Measurements from ENCODE around the gene PCBP3. TPM values are rescaled to one million over a fixed set of nuclear protein-coding genes. Genes with fewer than 3 reads are reported as not detected.

Gene PCBP3
- total and polyA plus RNA-seq, 2 of the 13 experiments (the other 11 are each of a cell fraction or from before 2014, with no cell fraction given): not detected

DNA sequence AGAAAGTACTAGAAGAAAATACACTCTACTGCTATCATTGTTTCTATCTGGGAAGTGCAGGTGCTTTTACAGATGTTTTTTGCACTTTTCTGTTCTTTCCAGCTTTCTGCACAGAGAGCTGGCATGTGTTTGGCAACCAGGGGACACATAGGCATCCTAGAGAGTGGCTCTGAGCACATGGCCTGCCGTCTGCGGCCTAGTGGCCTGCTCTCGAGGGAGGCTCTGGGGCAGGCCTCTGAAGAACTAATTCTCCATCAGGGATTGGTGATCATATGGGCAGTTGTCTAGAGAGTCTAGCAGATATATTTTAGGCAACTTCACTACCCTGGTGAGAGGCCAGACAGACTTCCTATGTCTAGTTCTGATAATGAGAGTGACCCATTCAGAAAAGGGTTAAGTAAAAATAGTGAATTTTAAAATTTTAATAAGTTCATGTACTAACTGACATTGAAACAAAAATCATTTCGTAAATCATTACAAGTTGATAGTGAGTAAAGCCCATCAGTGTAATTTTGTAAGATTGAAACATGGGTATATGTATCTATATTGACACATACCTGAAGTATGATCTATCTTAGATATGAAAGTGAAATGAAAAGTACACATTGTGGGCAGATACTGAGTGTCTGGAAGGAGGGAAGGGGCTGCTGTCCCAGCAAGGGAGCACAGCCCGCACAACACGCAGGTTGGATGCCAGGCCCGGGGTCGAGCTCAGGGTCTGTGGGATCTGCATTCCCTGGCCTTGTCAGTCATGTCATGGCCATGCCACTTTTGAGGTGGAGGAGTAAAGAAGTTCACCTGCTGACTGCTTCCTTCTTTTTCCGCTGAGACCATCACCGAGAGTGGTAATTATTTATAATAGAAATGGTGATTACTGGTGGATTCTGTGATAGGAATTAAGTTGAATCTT, 79.8 kb downstream of the PCBP3 start:
- no TSS peak for BruUV-seq (replicated peaks)
- Histone ChIP-seq H2AFZ (ENCODE audit: low read length) (no peak overlapping the region), H3K9ac (ENCODE audit: insufficient read depth, low read depth, low read length) (no peak overlapping the region), H3K36me3 (replicated peaks in 1 of 2; ENCODE audit: control insufficient read depth in 1 of 2, insufficient read depth in 2 of 2, low read length in 2 of 2) (no peaks in the 10 kb centered on the region), H3K9me3 (ENCODE audit: low read length) (no peaks in the 10 kb centered on the region), H3K4me1 (ENCODE audit: insufficient read depth, low read length) (no peaks in the 10 kb centered on the region), H4K20me1 (ENCODE audit: insufficient read depth, low read length) (no peaks in the 10 kb centered on the region), H3K27ac (ENCODE audit: extremely low read length, insufficient read depth, low read length) (no peak overlapping the region), H3K79me2 (ENCODE audit: insufficient read depth, low read length) (no peaks in the 10 kb centered on the region), H3K4me2 (ENCODE audit: low read depth, low read length) (no peak overlapping the region), H3K27me3 (ENCODE audit: control insufficient read depth in 1 of 2, insufficient read depth in 2 of 2, low read length in 2 of 2) (peaks cover 0 to 34% of the 10 kb centered on the region in 2 experiments; a peak in 2 of 5 replicates), H3K4me3 (replicated peaks in 1 of 3; ENCODE audit: insufficient read depth in 1 of 3, low read depth in 2 of 3, low read length in 3 of 3) (no peak overlapping the region)
- WGBS (ENCODE audit: low lambda C conversion rate): 10% methylated on average over 10 of the region's 10 CpGs
- in situ Hi-C loops (cut with HindIII; ENCODE audit: extremely low pct_ligation_motif_present, low pct_unique_long_range_greater_than_20kb): no loop called here
- TF ChIP-seq ZIK1 (CRISPR knock-in tag; IDR thresholded peaks at IDR 0.05; ENCODE audit: borderline replicate concordance, low read depth): no peak
- no peak for TF ChIP-seq ZNF143 (CRISPR knock-in tag; IDR thresholded peaks at IDR 0.05)
- TF ChIP-seq, protein P1, sequence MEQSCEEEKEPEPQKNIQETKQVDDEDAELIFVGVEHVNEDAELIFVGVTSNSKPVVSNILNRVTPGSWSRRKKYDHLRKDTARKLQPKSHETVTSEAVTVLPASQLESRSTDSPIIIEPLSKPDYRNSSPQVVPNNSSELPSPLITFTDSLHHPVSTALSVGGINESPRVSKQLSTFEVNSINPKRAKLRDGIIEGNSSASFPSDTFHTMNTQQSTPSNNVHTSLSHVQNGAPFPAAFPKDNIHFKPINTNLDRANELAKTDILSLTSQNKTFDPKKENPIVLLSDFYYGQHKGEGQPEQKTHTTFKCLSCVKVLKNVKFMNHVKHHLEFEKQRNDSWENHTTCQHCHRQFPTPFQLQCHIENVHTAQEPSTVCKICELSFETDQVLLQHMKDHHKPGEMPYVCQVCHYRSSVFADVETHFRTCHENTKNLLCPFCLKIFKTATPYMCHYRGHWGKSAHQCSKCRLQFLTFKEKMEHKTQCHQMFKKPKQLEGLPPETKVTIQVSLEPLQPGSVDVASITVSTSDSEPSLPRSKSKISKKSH (CRISPR knock-in tag; IDR thresholded peaks at IDR 0.05; ENCODE audit: borderline replicate concordance): no peak
- TF ChIP-seq U2AF2 (IDR thresholded peaks at IDR 0.05; ENCODE audit: low read depth, low read length): no peak
- TF ChIP-seq REL (CRISPR knock-in tag; conservative IDR thresholded peaks at IDR 0.05): no peak
- TF ChIP-seq ZFP82 (CRISPR knock-in tag; IDR thresholded peaks at IDR 0.05; ENCODE audit: borderline replicate concordance): no peak
- TF ChIP-seq ZNF577 (CRISPR knock-in tag; IDR thresholded peaks at IDR 0.05; ENCODE audit: borderline replicate concordance, low read depth): no peak
- DNase-seq (ENCODE audit: low spot score): no peak
- POLR2A ChIA-PET: no interaction called here
- no peak for ATAC-seq
- intact Hi-C loops (cut with micrococcal nuclease; ENCODE audit: unreplicated experiment): no loop called here
- no peak for FAIRE-seq
- CTCF ChIA-PET (ENCODE audit: low intra/inter-chr PET ratio, low total read pairs): no interaction called here

Data from HepG2 (cell line).